K562 (cell line): ENCODE data around the gene SPIN1. TPM values are rescaled to one million over a fixed set of nuclear protein-coding genes. Genes with fewer than 3 reads are reported as not detected.

ENCODE experiments used
- ATAC-seq: fragments of 200-7000 bp; cut with Tn5 transposase; 3 replicates; pipeline ENCODE4 v1.9.1; 2020; ENCODE audit warnings: moderate library complexity
- BruUV-seq: library from RNA; stranded (reverse); fragments of 400-500 nt; replicated peaks from 2 replicates; lab custom pipeline; 2021; lab: Mats Ljungman, UMichigan
- CTCF ChIA-PET: fragments of 300-600 bp; formaldehyde crosslinking; extraction: SDS; loops from one replicate; lab custom pipeline; 2021; ENCODE audit warnings: low intra/inter-chr PET ratio; lab: Yijun Ruan, JAX
- POLR2A ChIA-PET: fragments of 300-600, 350-650 bp; sonication (Branson Sonifier 250); formaldehyde crosslinking; extraction: SDS; loops from one replicate; lab custom pipeline; 2021; ENCODE audit warnings: antibody characterized with exemption, inconsistent platforms; lab: Yijun Ruan, JAX
- DNase-seq, 4 experiments: peaks; one replicate each; pipeline versions ENCODE4 v3.0.0 to v3.0.0-alpha.2; 2011 to 2018; ENCODE audit warnings: low spot score in 3 of 4, mixed read lengths in 3 of 4; ENCODE audit errors: extremely low read depth in 1 of 4
- FAIRE-seq: peaks from 2 replicates; lab custom pipeline; 2011; peaks lifted over from hg19 to GRCh38; lab: Jason Lieb, UNC
- H2AFZ ChIP-seq: 2 replicates; pipeline ENCODE4 v1.6.0; 2011; ENCODE audit warnings: low read depth, low read length, control low read depth, inconsistent platforms
- H3K27ac ChIP-seq: fragments of 200-600 bp; 3 replicates; pipeline ENCODE4 v1.8.0; 2011; ENCODE audit warnings: low read depth, mild to moderate bottlenecking, control low read depth, inconsistent platforms, low read length, moderate library complexity, mixed read lengths; ENCODE audit errors: extremely low read depth
- H3K27me3 ChIP-seq, 2 experiments: fragments of 300-600 bp in 1 of 2; 2 replicates in 1 of 2; 3 replicates in 1 of 2; pipeline versions ENCODE4 v1.6.0 to v1.8.0; 2011; ENCODE audit warnings: inconsistent platforms in 2 of 2, low read length in 2 of 2, mild to moderate bottlenecking in 1 of 2, mixed read lengths in 1 of 2, moderate library complexity in 1 of 2; ENCODE audit not compliant: control insufficient read depth in 2 of 2, insufficient read depth in 2 of 2
- H3K36me3 ChIP-seq: fragments of 300-600 bp; 3 replicates; pipeline ENCODE4 v1.8.0; 2011; ENCODE audit warnings: mild to moderate bottlenecking, low read length, inconsistent platforms; ENCODE audit not compliant: control insufficient read depth, insufficient read depth
- H3K4me1 ChIP-seq, 2 experiments: fragments of 200-600 bp in 1 of 2; replicated peaks in 1 of 2; 2 replicates in 1 of 2; 3 replicates in 1 of 2; pipeline versions ENCODE4 v1.5.1 to v1.8.0; 2011; ENCODE audit warnings: inconsistent platforms in 2 of 2, low read length in 2 of 2, mild to moderate bottlenecking in 1 of 2, mixed read lengths in 1 of 2, moderate library complexity in 1 of 2; ENCODE audit not compliant: control insufficient read depth in 2 of 2, insufficient read depth in 2 of 2
- H3K4me2 ChIP-seq: 2 replicates; pipeline ENCODE4 v1.6.1; 2011; ENCODE audit warnings: low read length, control low read depth, inconsistent platforms, mixed read lengths; ENCODE audit not compliant: insufficient read depth
- H3K4me3 ChIP-seq: fragments of 200-600 bp; sonication (generic), shearing (Covaris generic); 2 replicates; pipeline ENCODE4 v1.5.1; 2016; ENCODE audit warnings: control low read depth, inconsistent platforms
- H3K79me2 ChIP-seq: fragments of 200-600 bp; 3 replicates; pipeline ENCODE4 v1.8.0; 2011; ENCODE audit warnings: low read length, inconsistent platforms; ENCODE audit not compliant: control insufficient read depth, insufficient read depth
- H3K9ac ChIP-seq, 2 experiments: 2 replicates each; pipeline versions ENCODE4 v1.6.0 to v1.6.1; 2011; ENCODE audit warnings: low read depth in 2 of 2, low read length in 2 of 2, control low read depth in 1 of 2, inconsistent platforms in 1 of 2, mild to moderate bottlenecking in 1 of 2, mixed read lengths in 1 of 2; ENCODE audit not compliant: insufficient read depth in 1 of 2
- H3K9me1 ChIP-seq: one replicate; pipeline ENCODE4 v1.6.0; 2011; ENCODE audit warnings: inconsistent platforms, mild to moderate bottlenecking, low read length, moderate library complexity; ENCODE audit not compliant: control insufficient read depth, insufficient read depth
- H3K9me3 ChIP-seq: replicated peaks from 2 replicates; pipeline ENCODE4 v1.5.1; 2011; ENCODE audit warnings: low read depth, low read length, inconsistent platforms; ENCODE audit not compliant: control insufficient read depth, insufficient read depth
- H4K20me1 ChIP-seq: replicated peaks from 2 replicates; pipeline ENCODE4 v1.6.1; 2011; ENCODE audit warnings: low read length, inconsistent platforms, mixed read lengths; ENCODE audit not compliant: control insufficient read depth, insufficient read depth
- CBX8 ChIP-seq: fragments of 200-600 bp; sonication (generic); IDR thresholded peaks from 2 replicates; pipeline ENCODE4 v1.6.1; 2012; ENCODE audit warnings: borderline replicate concordance, mixed run types, low read depth, mild to moderate bottlenecking, moderate library complexity, mixed read lengths, low read length, control low read depth, inconsistent platforms; ENCODE audit not compliant: poor library complexity, severe bottlenecking; ENCODE audit errors: extremely low read depth
- CCAR2 ChIP-seq: fragments of 200-400 bp; formaldehyde crosslinking; IDR thresholded peaks from 2 replicates; pipeline ENCODE4 v1.6.1; 2017; ENCODE audit warnings: mild to moderate bottlenecking, low read depth, low read length
- NR2C1 ChIP-seq, 2 experiments: fragments of 450-650 bp; IDR thresholded peaks; 2 replicates each; pipeline ENCODE4 v1.6.1; 2017; ENCODE audit warnings: mild to moderate bottlenecking in 2 of 2, antibody characterized with exemption in 1 of 2, inconsistent platforms in 1 of 2, missing compliant biosample characterization in 1 of 2, missing genetic modification characterization in 1 of 2
- ZNF253 ChIP-seq: fragments of 250-450 bp; sonication (Bioruptor Pico); conservative IDR thresholded peaks from 2 replicates; pipeline ENCODE4 v1.6.1; 2021; ENCODE audit warnings: mild to moderate bottlenecking
- ZNF445 ChIP-seq: fragments of 250-450 bp; sonication (Bioruptor Pico); IDR thresholded peaks from 2 replicates; pipeline ENCODE4 v1.4.0; 2020; ENCODE audit warnings: low read depth, mild to moderate bottlenecking, moderate library complexity
- WGBS: fragments of 100-300 bp; shearing (Covaris generic); methylation state at CpG from one replicate; pipeline ENCODE4 v1.1.6; 2016; ENCODE audit warnings: low coverage, mixed read lengths; ENCODE audit not compliant: insufficient coverage; ENCODE audit errors: missing lambda C conversion rate; 5-methylcytosine and 5-hydroxymethylcytosine counted together
- in situ Hi-C: fragments of 300-500 bp; cut with MboI; formaldehyde crosslinking; loops from 4 replicates; pipeline ENCODE4 v1.15.0; 2018; ENCODE audit warnings: inconsistent platforms, mixed read lengths
- intact Hi-C: fragments of 100-400 bp; cut with micrococcal nuclease; formaldehyde crosslinking; loops from 2 replicates; pipeline ENCODE4 v1.14.2; 2022
- polyA plus RNA-seq, 8 experiments: library from polyadenylated mRNA; depleted of rRNA in 4 of 8; stranded (reverse) in 5 of 8; unstranded in 3 of 8; fragments of >200 nt; fragmentation: Nextera tagmentation in 2 of 8; fragmentation: Illumina TruSeq in 1 of 8; extraction: Ambion mirVana in 2 of 8; extraction: Trizol in 1 of 8; gene quantifications; 2 replicates each; pipeline versions ENCODE4 v1.2.1 to v1.2.3, GENCODE V29; 2011 to 2014; ENCODE audit warnings: inconsistent platforms in 1 of 8, missing spikeins in 1 of 8
- total RNA-seq, 7 experiments: library from RNA; depleted of rRNA in 6 of 7; stranded (reverse); fragments of >200 nt in 6 of 7; fragmentation: Illumina TruSeq in 2 of 7; extraction: Trizol in 2 of 7; gene quantifications; 2 replicates each; pipeline versions ENCODE4 v1.2.1 to v1.2.3, GENCODE V29; 2011 to 2021; ENCODE audit warnings: low replicate concordance in 1 of 7
- TF ChIP-seq, protein P1 (sequence below): fragments of 250-450 bp; sonication (Bioruptor Pico); IDR thresholded peaks from 2 replicates; pipeline ENCODE4 v1.4.0; 2020; ENCODE audit warnings: mild to moderate bottlenecking

Gene SPIN1
- total and polyA plus RNA-seq, 9 of the 15 experiments (the other 6 are each of a cell fraction or from before 2014, with no cell fraction given) = 7.4 to 25.7 (median 15.6) TPM

DNA sequence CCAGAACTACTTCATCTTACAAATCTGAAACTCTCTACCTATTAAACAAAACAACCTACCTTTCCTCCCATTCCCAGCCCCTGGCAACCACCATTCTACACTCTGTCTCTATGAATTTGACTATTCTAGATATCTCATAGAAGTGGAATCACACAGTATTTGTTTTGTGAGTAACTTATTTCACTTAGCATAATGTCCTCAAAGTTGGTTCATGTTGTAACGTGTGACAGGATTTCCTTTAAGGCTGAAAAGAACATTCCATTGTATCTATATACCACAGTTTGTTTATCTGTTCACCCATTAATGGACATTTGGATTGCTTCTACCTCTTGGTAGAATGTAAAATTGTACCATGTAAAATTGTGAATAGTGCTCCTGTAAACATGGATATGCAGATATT is 76.6 kb downstream of the SPIN1 start:
- no peaks in the 10 kb centered on the region for H4K20me1 ChIP-seq
- 70% methylated on average over 1 of the region's 1 CpG for WGBS
- no TSS peak for BruUV-seq
- H3K9me3 ChIP-seq = no peaks in the 10 kb centered on the region
- H3K9ac ChIP-seq = no peak overlapping the region
- DNase-seq = no peak
- intact Hi-C loops (no loop called here), in situ Hi-C loops (no loop called here)
- no peaks in the 10 kb centered on the region for H3K27me3 ChIP-seq
- no peak overlapping the region for H3K27ac ChIP-seq
- H3K79me2 ChIP-seq = no peaks in the 10 kb centered on the region
- no peak overlapping the region for H2AFZ ChIP-seq
- CTCF ChIA-PET = no interaction called here
- H3K36me3 ChIP-seq = 0 out of 3 replicates have a peak, but pooled peaks cover 8% of the 10 kb centered on the region
- FAIRE-seq = no peak
- ATAC-seq = no peak
- no peak overlapping the region for H3K4me3 ChIP-seq
- POLR2A ChIA-PET = no interaction called here
- no peak overlapping the region for H3K4me2 ChIP-seq
- H3K4me1 ChIP-seq = no peaks in the 10 kb centered on the region
- TF ChIP-seq CBX8 (no peak), ZNF253 (CRISPR knock-in tag) (no peak), NR2C1 (IDR thresholded peaks at IDR 0.05) (no peak), NR2C1 (tag; IDR thresholded peaks at IDR 0.05) (no peak), ZNF445 (no peak), CCAR2 (no peak)
- TF ChIP-seq, protein P1, sequence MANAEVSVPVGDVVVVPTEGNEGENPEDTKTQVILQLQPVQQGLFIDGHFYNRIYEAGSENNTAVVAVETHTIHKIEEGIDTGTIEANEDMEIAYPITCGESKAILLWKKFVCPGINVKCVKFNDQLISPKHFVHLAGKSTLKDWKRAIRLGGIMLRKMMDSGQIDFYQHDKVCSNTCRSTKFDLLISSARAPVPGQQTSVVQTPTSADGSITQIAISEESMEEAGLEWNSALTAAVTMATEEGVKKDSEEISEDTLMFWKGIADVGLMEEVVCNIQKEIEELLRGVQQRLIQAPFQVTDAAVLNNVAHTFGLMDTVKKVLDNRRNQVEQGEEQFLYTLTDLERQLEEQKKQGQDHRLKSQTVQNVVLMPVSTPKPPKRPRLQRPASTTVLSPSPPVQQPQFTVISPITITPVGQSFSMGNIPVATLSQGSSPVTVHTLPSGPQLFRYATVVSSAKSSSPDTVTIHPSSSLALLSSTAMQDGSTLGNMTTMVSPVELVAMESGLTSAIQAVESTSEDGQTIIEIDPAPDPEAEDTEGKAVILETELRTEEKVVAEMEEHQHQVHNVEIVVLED (CRISPR knock-in tag) = no peak
- TF ChIP-seq, all 486 proteins: peak for 0
- H3K9me1 ChIP-seq = no peaks in the 10 kb centered on the region
